Astrocyte (in vitro differentiated cells and primary cell): ENCODE measurements around the gene KPNA3. TPM values are rescaled to one million over a fixed set of nuclear protein-coding genes. Genes with fewer than 3 reads are reported as not detected.

Experiments
- DNase-seq: peaks from one replicate; pipeline ENCODE4 v3.0.0-alpha.2; 2010; ENCODE audit warnings: low read depth
- FAIRE-seq: peaks from 2 replicates; lab custom pipeline; 2011; peaks lifted over from hg19 to GRCh38; lab: Jason Lieb, UNC
- H2AFZ ChIP-seq: 2 replicates; pipeline ENCODE4 v1.6.0; 2012; ENCODE audit warnings: low read depth, low read length, inconsistent platforms
- H3K27ac ChIP-seq: 2 replicates; pipeline ENCODE4 v1.5.1; 2011; ENCODE audit warnings: low read depth, low read length, inconsistent platforms
- H3K27me3 ChIP-seq: 2 replicates; pipeline ENCODE4 v1.6.0; 2011; ENCODE audit warnings: low read length, inconsistent platforms; ENCODE audit not compliant: insufficient read depth
- H3K36me3 ChIP-seq: 2 replicates; pipeline ENCODE4 v1.5.1; 2011; ENCODE audit warnings: low read length, inconsistent platforms; ENCODE audit not compliant: insufficient read depth
- H3K4me1 ChIP-seq: 2 replicates; pipeline ENCODE4 v1.5.1; 2011; ENCODE audit warnings: low read length, inconsistent platforms; ENCODE audit not compliant: insufficient read depth
- H3K4me2 ChIP-seq: 2 replicates; pipeline ENCODE4 v1.6.0; 2012; ENCODE audit warnings: low read length, inconsistent platforms
- H3K4me3 ChIP-seq: 2 replicates; pipeline ENCODE4 v1.5.1; 2011; ENCODE audit warnings: low read depth, mild to moderate bottlenecking, low read length, inconsistent platforms; ENCODE audit not compliant: insufficient read depth
- H3K79me2 ChIP-seq: 2 replicates; pipeline ENCODE4 v1.6.0; 2012; ENCODE audit warnings: mild to moderate bottlenecking, low read length, inconsistent platforms; ENCODE audit not compliant: insufficient read depth
- H3K9ac ChIP-seq: 2 replicates; pipeline ENCODE4 v1.6.0; 2012; ENCODE audit warnings: mild to moderate bottlenecking, low read length, inconsistent platforms
- H3K9me3 ChIP-seq: 2 replicates; pipeline ENCODE4 v1.5.1; 2012; ENCODE audit warnings: low read depth, mild to moderate bottlenecking, low read length, inconsistent platforms; ENCODE audit not compliant: insufficient read depth
- H4K20me1 ChIP-seq: 2 replicates; pipeline ENCODE4 v1.6.0; 2012; ENCODE audit warnings: low read length, inconsistent platforms; ENCODE audit not compliant: insufficient read depth
- H3K27ac Mint-ChIP-seq: one replicate; pipeline ENCODE4 v1.8.0; 2021; ENCODE audit warnings: mild to moderate bottlenecking, mixed read lengths; ENCODE audit not compliant: unreplicated experiment
- H3K27me3 Mint-ChIP-seq: one replicate; pipeline ENCODE4 v1.8.0; 2021; ENCODE audit warnings: low read depth, mixed read lengths; ENCODE audit not compliant: unreplicated experiment
- H3K36me3 Mint-ChIP-seq: one replicate; pipeline ENCODE4 v1.8.0; 2021; ENCODE audit warnings: low read depth, mixed read lengths; ENCODE audit not compliant: unreplicated experiment
- H3K4me1 Mint-ChIP-seq: one replicate; pipeline ENCODE4 v1.8.0; 2021; ENCODE audit warnings: low read depth, mixed read lengths; ENCODE audit not compliant: unreplicated experiment
- H3K4me3 Mint-ChIP-seq: one replicate; pipeline ENCODE4 v1.8.0; 2021; ENCODE audit warnings: mild to moderate bottlenecking, moderate library complexity, mixed read lengths; ENCODE audit not compliant: unreplicated experiment
- H3K9me3 Mint-ChIP-seq: one replicate; pipeline ENCODE4 v1.8.0; 2021; ENCODE audit warnings: mild to moderate bottlenecking, mixed read lengths; ENCODE audit not compliant: unreplicated experiment
- CTCF ChIP-seq: IDR thresholded peaks from 2 replicates; pipeline ENCODE4 v1.5.1; 2011; ENCODE audit warnings: low read depth, mild to moderate bottlenecking, inconsistent platforms, low read length, moderate library complexity; ENCODE audit not compliant: insufficient read depth
- EZH2 ChIP-seq: IDR thresholded peaks from 2 replicates; pipeline ENCODE4 v1.6.1; 2012; ENCODE audit warnings: mild to moderate bottlenecking, low read length, inconsistent platforms; ENCODE audit not compliant: insufficient read depth
- total RNA-seq: library from RNA; stranded (reverse); gene quantifications from 2 replicates; pipeline ENCODE4 v1.2.1, GENCODE V29; 2021

The KPNA3 gene
- total RNA-seq, 1 donor from 2014 or later: 62.0 TPM

- no peak overlapping the region for H3K9ac ChIP-seq
- H3K4me2 ChIP-seq: no peak overlapping the region
- no peak for DNase-seq
- H3K36me3 ChIP-seq: peaks cover 4% of the 10 kb centered on the region
- H3K4me3 ChIP-seq: no peak overlapping the region
- H3K79me2 ChIP-seq: peaks cover 22% of the 10 kb centered on the region
- peaks cover 2% of the 10 kb centered on the region for H3K4me1 Mint-ChIP-seq
- TF ChIP-seq CTCF: no peak
- H3K9me3 ChIP-seq: no peaks in the 10 kb centered on the region
- FAIRE-seq: no peak
- H2AFZ ChIP-seq: no peak overlapping the region
- H3K4me1 ChIP-seq: peaks cover 11% of the 10 kb centered on the region
- no peak overlapping the region for H3K27ac ChIP-seq
- H3K27ac Mint-ChIP-seq: no peak overlapping the region
- no peaks in the 10 kb centered on the region for H3K9me3 Mint-ChIP-seq
- peaks cover 6% of the 10 kb centered on the region for H3K36me3 Mint-ChIP-seq
- peak overlapping the region; percentile 60 for H3K4me3 Mint-ChIP-seq
- no peaks in the 10 kb centered on the region for H3K27me3 ChIP-seq
- no peaks in the 10 kb centered on the region for H3K27me3 Mint-ChIP-seq
- H4K20me1 ChIP-seq: peaks cover 10% of the 10 kb centered on the region
Measured at GRCh38 chr13:49693191-49693733, 99.2 kb downstream of the KPNA3 start.

GRCh38 chr13:49690995-49691784 is 101.3 kb downstream of the KPNA3 start, which contains the start of gene EBPL:
Gene EBPL (minus strand): TSS chr13:49691486. CDS start chr13:49691424, 62 bp downstream.
- Mint-ChIP-seq H3K4me3 (peak within 1 kb of the TSS; percentile 94), H3K27ac (peak within 1 kb of the TSS; percentile 80), H3K36me3 (peaks cover 11% of the 10 kb centered on the region), H3K27me3 (no peaks in the 10 kb centered on the region), H3K9me3 (no peaks in the 10 kb centered on the region), H3K4me1 (peaks cover 2% of the 10 kb centered on the region)
- Histone ChIP-seq H3K36me3 (no peaks in the 10 kb centered on the region), H3K79me2 (peaks cover 43% of the 10 kb centered on the region), H3K27me3 (no peaks in the 10 kb centered on the region), H4K20me1 (peaks cover 23% of the 10 kb centered on the region), H3K9ac (peak within 1 kb of the TSS; percentile 76), H3K4me1 (peaks cover 11% of the 10 kb centered on the region), H2AFZ (peak within 1 kb of the TSS; percentile 82), H3K4me2 (peak within 1 kb of the TSS; percentile 88), H3K9me3 (no peaks in the 10 kb centered on the region), H3K4me3 (peak within 1 kb of the TSS; percentile 74), H3K27ac (peak within 1 kb of the TSS; percentile 56)
- TF ChIP-seq CTCF: no peak
- TF ChIP-seq EZH2: no peak
- FAIRE-seq: no peak
- peak; percentile 76 for DNase-seq
